Type B pancreatic cell (in vitro differentiated cells): ENCODE measurements around the gene MRPS15. TPM values are rescaled to one million over a fixed set of nuclear protein-coding genes. Genes with fewer than 3 reads are reported as not detected.
"Not testable (repeated sequence)": the region's sequence is repeated elsewhere in the genome, so short reads cannot be mapped to it uniquely, and the experiment has no call there.

Source experiments
- DNase-seq: peaks from one replicate; pipeline ENCODE4 v3.0.0; 2021; ENCODE audit warnings: mixed read lengths; ENCODE audit not compliant: unreplicated experiment; ENCODE audit errors: extremely low spot score
- H3K27ac Mint-ChIP-seq: 2 replicates; pipeline ENCODE4 v1.8.0; 2021; ENCODE audit warnings: mild to moderate bottlenecking, mixed read lengths
- H3K27me3 Mint-ChIP-seq: 2 replicates; pipeline ENCODE4 v1.8.0; 2021; ENCODE audit warnings: mixed read lengths
- H3K36me3 Mint-ChIP-seq: 2 replicates; pipeline ENCODE4 v1.8.0; 2021; ENCODE audit warnings: mixed read lengths
- H3K4me1 Mint-ChIP-seq: one replicate; pipeline ENCODE4 v1.8.0; 2021; ENCODE audit warnings: mixed read lengths; ENCODE audit not compliant: unreplicated experiment
- H3K4me3 Mint-ChIP-seq: 2 replicates; pipeline ENCODE4 v1.8.0; 2021; ENCODE audit warnings: mild to moderate bottlenecking, mixed read lengths
- H3K9me3 Mint-ChIP-seq: 2 replicates; pipeline ENCODE4 v1.8.0; 2021; ENCODE audit warnings: mixed read lengths
- CTCF ChIP-seq: fragments of 200-600 bp; sonication (generic); conservative IDR thresholded peaks from 2 replicates; pipeline ENCODE4 v1.5.0; 2021; ENCODE audit warnings: antibody characterized with exemption, mild to moderate bottlenecking
- total RNA-seq: library from RNA; stranded (reverse); gene quantifications from 2 replicates; pipeline ENCODE4 v1.2.1, GENCODE V29; 2021; ENCODE audit warnings: low replicate concordance

MRPS15 gene
- total RNA-seq, 1 donor from 2014 or later: 69.4 TPM

DNA sequence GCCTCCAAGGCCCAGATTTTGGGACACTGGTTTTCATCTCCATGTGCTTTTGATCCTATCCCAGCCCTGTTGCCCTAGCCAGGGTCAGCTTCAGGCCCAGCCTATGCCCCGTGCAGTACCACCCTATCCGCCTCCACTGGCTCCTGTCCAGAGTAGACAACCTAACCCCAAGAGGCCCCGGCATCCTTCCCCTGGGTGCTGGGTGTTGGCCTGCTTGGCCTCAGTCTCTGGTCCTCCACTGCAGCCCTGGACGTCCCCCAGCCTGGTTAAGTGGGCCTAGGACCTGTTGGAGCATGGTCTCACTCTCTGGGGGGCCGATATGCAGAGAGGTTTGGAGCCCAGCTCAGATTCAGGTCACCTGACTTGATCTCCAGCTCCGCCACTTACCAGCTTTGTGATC, 16.9 kb upstream of the MRPS15 start:
- Mint-ChIP-seq H3K27me3 (peaks cover 3% of the 10 kb centered on the region), H3K27ac (no peak overlapping the region), H3K4me1 (peaks cover 12% of the 10 kb centered on the region), H3K4me3 (no peak overlapping the region), H3K36me3 (no peaks in the 10 kb centered on the region), H3K9me3 (no peaks in the 10 kb centered on the region)
- TF ChIP-seq CTCF: no peak
- DNase-seq: no peak

DNA sequence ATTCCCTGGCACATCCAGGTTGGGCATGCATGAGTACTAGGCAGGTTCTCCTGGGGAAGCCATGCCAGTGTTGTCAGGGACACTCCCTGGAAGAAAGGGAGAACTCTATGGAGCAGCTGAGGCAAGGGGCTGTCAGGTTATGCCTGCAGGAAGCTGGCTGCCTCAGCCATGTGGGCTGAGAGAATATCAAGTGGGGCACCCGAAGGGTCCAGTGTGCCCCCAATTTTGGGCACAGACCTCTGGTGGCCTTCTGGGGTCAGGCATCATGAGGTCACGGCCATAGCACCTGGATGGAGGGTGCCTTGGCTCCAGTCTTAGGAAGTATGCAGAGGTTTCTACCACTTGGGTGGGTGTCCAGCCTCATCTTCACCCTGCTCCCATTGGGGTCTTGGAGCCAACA, 16.0 kb upstream of the MRPS15 start:
- no peaks in the 10 kb centered on the region for H3K36me3 Mint-ChIP-seq
- H3K9me3 Mint-ChIP-seq: no peaks in the 10 kb centered on the region
- no peak for DNase-seq
- H3K4me1 Mint-ChIP-seq: peaks cover 13% of the 10 kb centered on the region
- TF ChIP-seq CTCF: no peak
- H3K4me3 Mint-ChIP-seq: no peak overlapping the region
- H3K27me3 Mint-ChIP-seq: peaks cover 3% of the 10 kb centered on the region
- no peak overlapping the region for H3K27ac Mint-ChIP-seq

DNA sequence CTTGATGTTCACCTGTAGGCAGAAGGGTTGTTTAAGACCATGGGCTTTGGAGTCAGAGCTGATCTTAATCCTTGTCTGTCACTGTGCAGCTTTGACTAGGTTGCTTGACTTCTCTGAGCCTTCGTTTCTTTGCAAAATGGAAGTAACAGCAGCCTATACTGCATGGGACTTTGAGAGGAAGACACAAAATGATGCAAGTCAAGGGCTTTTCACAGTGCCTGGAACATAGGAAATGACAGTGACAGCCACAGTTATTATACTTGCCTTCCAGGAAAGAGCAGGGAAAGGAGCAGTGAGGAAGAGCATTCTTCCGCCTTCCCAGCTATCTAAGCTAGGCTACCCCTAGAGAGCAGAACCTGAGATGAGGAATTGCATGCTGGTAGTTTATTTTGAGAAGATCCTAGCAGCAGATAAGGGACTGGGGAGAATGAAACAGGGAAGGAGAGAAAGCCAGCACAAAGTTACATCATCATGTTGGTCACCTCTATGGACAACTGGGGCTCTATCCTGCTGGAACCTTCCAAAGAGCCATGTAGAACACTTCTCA, 15.4 kb upstream of the MRPS15 start:
- TF ChIP-seq CTCF: no peak
- no peak for DNase-seq
- peaks cover 3% of the 10 kb centered on the region for H3K27me3 Mint-ChIP-seq
- no peak overlapping the region for H3K4me3 Mint-ChIP-seq
- H3K9me3 Mint-ChIP-seq: no peaks in the 10 kb centered on the region
- no peak overlapping the region for H3K27ac Mint-ChIP-seq
- peaks cover 13% of the 10 kb centered on the region for H3K4me1 Mint-ChIP-seq
- no peaks in the 10 kb centered on the region for H3K36me3 Mint-ChIP-seq

DNA sequence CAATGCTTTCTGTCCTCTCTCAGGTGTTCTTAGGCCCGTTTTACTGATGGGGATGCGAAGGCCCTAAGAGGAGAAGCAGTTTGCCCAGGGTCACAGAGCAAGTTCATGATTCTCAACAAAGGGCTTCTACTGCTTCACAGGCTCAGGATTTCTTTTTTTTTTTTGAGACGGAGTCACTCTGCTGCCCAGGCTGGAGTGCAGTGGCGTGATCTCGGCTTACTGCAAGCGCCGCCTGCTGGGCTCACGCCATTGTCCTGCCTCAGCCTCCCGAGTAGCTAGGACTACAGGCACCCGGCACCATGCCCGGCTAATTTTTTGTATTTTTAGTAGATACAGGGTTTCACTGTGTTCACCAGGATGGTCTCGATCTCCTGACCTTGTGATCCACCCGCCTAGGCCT, 13.4 kb upstream of the MRPS15 start:
- DNase-seq, H3K4me3 Mint-ChIP-seq, H3K9me3 Mint-ChIP-seq, H3K27me3 Mint-ChIP-seq, H3K36me3 Mint-ChIP-seq, H3K27ac Mint-ChIP-seq: not testable (repeated sequence)
- H3K4me1 Mint-ChIP-seq: peaks cover 19% of the 10 kb centered on the region

DNA sequence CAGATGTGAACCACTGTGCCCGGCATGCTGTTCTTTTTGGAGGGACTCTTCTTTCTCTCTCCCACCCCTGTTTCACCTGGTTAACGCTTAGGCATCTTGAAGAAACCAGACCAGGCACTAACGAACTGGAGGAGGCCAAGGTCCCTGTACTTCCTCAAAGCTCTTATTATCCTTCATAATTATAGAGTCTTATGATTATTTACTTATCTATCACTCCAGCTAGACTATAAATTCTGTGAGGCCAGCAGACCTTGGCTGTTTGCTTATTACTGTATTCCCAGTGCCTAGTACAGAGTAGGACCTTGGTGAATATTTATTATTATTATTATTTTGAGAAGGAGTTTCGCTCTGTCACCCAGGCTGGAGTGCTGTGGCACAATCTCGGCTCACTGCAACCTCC, 12.8 kb upstream of the MRPS15 start:
- Mint-ChIP-seq H3K27me3 (peaks cover 3% of the 10 kb centered on the region), H3K4me3 (no peak overlapping the region), H3K9me3 (no peaks in the 10 kb centered on the region), H3K4me1 (peaks cover 15% of the 10 kb centered on the region), H3K36me3 (no peaks in the 10 kb centered on the region), H3K27ac (no peak overlapping the region)
- TF ChIP-seq CTCF: no peak
- DNase-seq: no peak

- TF ChIP-seq CTCF: no peak
- peaks cover 10% of the 10 kb centered on the region for H3K4me1 Mint-ChIP-seq
- DNase-seq: no peak
- H3K9me3 Mint-ChIP-seq: no peaks in the 10 kb centered on the region
- H3K4me3 Mint-ChIP-seq: no peak overlapping the region
- no peaks in the 10 kb centered on the region for H3K36me3 Mint-ChIP-seq
- H3K27me3 Mint-ChIP-seq: peaks cover 3% of the 10 kb centered on the region
- no peak overlapping the region for H3K27ac Mint-ChIP-seq
Measured at GRCh38 chr1:36475910-36476604, 11.9 kb upstream of the MRPS15 start.
